Activated CD8-positive, alpha-beta T cell treated with anti-CD3 and anti-CD28 coated beads for 36 hours (primary cell): ENCODE data around the gene CXCL16. TPM values are rescaled to one million over a fixed set of nuclear protein-coding genes. Genes with fewer than 3 reads are reported as not detected.
"Not testable (repeated sequence)": the region's sequence is repeated elsewhere in the genome, so short reads cannot be mapped to it uniquely, and the experiment has no call there.

ENCODE experiments used
- ATAC-seq: fragments of 200-7000 bp; cut with Tn5 transposase; one replicate; pipeline ENCODE4 v1.10.0; 2021; ENCODE audit warnings: mild to moderate bottlenecking, moderate library complexity
- CTCF ChIA-PET: fragments of 350-600 bp; sonication (Branson Sonifier 250); formaldehyde crosslinking; loops from one replicate; lab custom pipeline; 2021; ENCODE audit warnings: antibody characterized with exemption; lab: Charles Lee
- POLR2A ChIA-PET: fragments of 350-600 bp; sonication (Branson Sonifier 250); formaldehyde crosslinking; loops from one replicate; lab custom pipeline; 2021; ENCODE audit warnings: antibody characterized with exemption; lab: Charles Lee
- DNase-seq: peaks from one replicate; pipeline ENCODE4 v3.0.0-alpha.2; 2020
- H3K27ac Mint-ChIP-seq: one replicate; pipeline ENCODE4 v1.8.0; 2021; ENCODE audit warnings: mild to moderate bottlenecking, mixed read lengths
- H3K27me3 Mint-ChIP-seq: one replicate; pipeline ENCODE4 v1.8.0; 2021; ENCODE audit warnings: mixed read lengths
- H3K36me3 Mint-ChIP-seq: one replicate; pipeline ENCODE4 v1.8.0; 2021; ENCODE audit warnings: low read depth, mixed read lengths
- H3K4me1 Mint-ChIP-seq: one replicate; pipeline ENCODE4 v1.8.0; 2021; ENCODE audit warnings: low read depth, mixed read lengths
- H3K4me3 Mint-ChIP-seq: one replicate; pipeline ENCODE4 v1.8.0; 2021; ENCODE audit warnings: mild to moderate bottlenecking, moderate library complexity, mixed read lengths
- H3K9me3 Mint-ChIP-seq: one replicate; pipeline ENCODE4 v1.8.0; 2021; ENCODE audit warnings: mixed read lengths
- intact Hi-C: fragments of 100-400 bp; cut with micrococcal nuclease; formaldehyde crosslinking; loops from one replicate; pipeline ENCODE4 v1.10.0; 2022
- total RNA-seq, 2 experiments: library from RNA; stranded (reverse); gene quantifications; one replicate each; pipeline ENCODE4 v1.2.3, GENCODE V29; 2021
- TF ChIP-seq, protein P1 (sequence below): fragments of 200-600 bp; IDR thresholded peaks from one replicate; pipeline ENCODE4 v1.8.0; 2022; ENCODE audit warnings: antibody characterized with exemption, mild to moderate bottlenecking

CXCL16 gene
- total RNA-seq, 2 experiments from 2014 or later, result 2.0 to 2.5 TPM

- Mint-ChIP-seq H3K4me1 (peaks cover 40% of the 10 kb centered on the region), H3K27me3 (no peaks in the 10 kb centered on the region), H3K36me3 (peaks cover 43% of the 10 kb centered on the region), H3K4me3 (peak overlapping the region; percentile 40), H3K27ac (peak overlapping the region; percentile 86), H3K9me3 (no peaks in the 10 kb centered on the region)
- TF ChIP-seq, protein P1, sequence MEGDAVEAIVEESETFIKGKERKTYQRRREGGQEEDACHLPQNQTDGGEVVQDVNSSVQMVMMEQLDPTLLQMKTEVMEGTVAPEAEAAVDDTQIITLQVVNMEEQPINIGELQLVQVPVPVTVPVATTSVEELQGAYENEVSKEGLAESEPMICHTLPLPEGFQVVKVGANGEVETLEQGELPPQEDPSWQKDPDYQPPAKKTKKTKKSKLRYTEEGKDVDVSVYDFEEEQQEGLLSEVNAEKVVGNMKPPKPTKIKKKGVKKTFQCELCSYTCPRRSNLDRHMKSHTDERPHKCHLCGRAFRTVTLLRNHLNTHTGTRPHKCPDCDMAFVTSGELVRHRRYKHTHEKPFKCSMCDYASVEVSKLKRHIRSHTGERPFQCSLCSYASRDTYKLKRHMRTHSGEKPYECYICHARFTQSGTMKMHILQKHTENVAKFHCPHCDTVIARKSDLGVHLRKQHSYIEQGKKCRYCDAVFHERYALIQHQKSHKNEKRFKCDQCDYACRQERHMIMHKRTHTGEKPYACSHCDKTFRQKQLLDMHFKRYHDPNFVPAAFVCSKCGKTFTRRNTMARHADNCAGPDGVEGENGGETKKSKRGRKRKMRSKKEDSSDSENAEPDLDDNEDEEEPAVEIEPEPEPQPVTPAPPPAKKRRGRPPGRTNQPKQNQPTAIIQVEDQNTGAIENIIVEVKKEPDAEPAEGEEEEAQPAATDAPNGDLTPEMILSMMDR, result no peak
- ChIA-PET CTCF (interaction anchor here (1.1 to 1.5 kb wide), 2 partner anchors 131 to 186 kb away, joined by 3 read pairs; no protein-coding TSS in a partner anchor), POLR2A (interaction anchor here (1.2 kb wide), 1 partner anchor 14 kb away, joined by 3 read pairs; no protein-coding TSS in a partner anchor)
- intact Hi-C loops, result no loop called here
- peak; percentile 87 for ATAC-seq
- peak; percentile 34 for DNase-seq
Measured at GRCh38 chr17:4696437-4696805, 43.3 kb downstream of the CXCL16 start.

GRCh38 chr17:4693416-4693815 is 46.3 kb downstream of the CXCL16 start:
- Mint-ChIP-seq H3K27me3 (no peaks in the 10 kb centered on the region), H3K9me3 (no peaks in the 10 kb centered on the region), H3K4me1 (peaks cover 53% of the 10 kb centered on the region), H3K36me3 (peaks cover 62% of the 10 kb centered on the region), H3K4me3 (no peak overlapping the region), H3K27ac (no peak overlapping the region)
- no peak for DNase-seq
- TF ChIP-seq, protein P1, result no peak
- intact Hi-C loops, result no loop called here
- CTCF ChIA-PET, result no interaction called here
- no peak for ATAC-seq
- POLR2A ChIA-PET, result interaction anchor here (0.5 kb wide), 1 partner anchor 10 kb away, joined by 3 read pairs; no protein-coding TSS in a partner anchor

- TF ChIP-seq, protein P1, result no peak
- peaks cover 44% of the 10 kb centered on the region for H3K4me1 Mint-ChIP-seq
- peaks cover 66% of the 10 kb centered on the region for H3K36me3 Mint-ChIP-seq
- POLR2A ChIA-PET, result interaction anchor here (0.6 to 2.9 kb wide), 4 partner anchors 9 to 134 kb away, joined by 3 to 12 read pairs (median 7); partner anchors contain the start of gene PELP1
- no peak for DNase-seq
- H3K4me3 Mint-ChIP-seq, result no peak overlapping the region
- H3K9me3 Mint-ChIP-seq, result no peaks in the 10 kb centered on the region
- CTCF ChIA-PET, result no interaction called here
- H3K27me3 Mint-ChIP-seq, result no peaks in the 10 kb centered on the region
- intact Hi-C loops, result no loop called here
- H3K27ac Mint-ChIP-seq, result no peak overlapping the region
- no peak for ATAC-seq
Measured at GRCh38 chr17:4691686-4692085, 48.0 kb downstream of the CXCL16 start.

- H3K27ac Mint-ChIP-seq, result no peak overlapping the region
- no peak for DNase-seq
- TF ChIP-seq, protein P1, result no peak
- H3K36me3 Mint-ChIP-seq, result peaks cover 63% of the 10 kb centered on the region
- H3K9me3 Mint-ChIP-seq, result no peaks in the 10 kb centered on the region
- H3K4me3 Mint-ChIP-seq, result no peak overlapping the region
- intact Hi-C loops, result no loop called here
- peaks cover 39% of the 10 kb centered on the region for H3K4me1 Mint-ChIP-seq
- peak; percentile 45 for ATAC-seq
- H3K27me3 Mint-ChIP-seq, result no peaks in the 10 kb centered on the region
- POLR2A ChIA-PET, result interaction anchor here (1.8 to 2.9 kb wide), 2 partner anchors 10 to 13 kb away, joined by 11 to 12 read pairs; partner anchors contain the start of gene PELP1
- CTCF ChIA-PET, result interaction anchor here (0.7 to 1.1 kb wide), 2 partner anchors 8 to 11 kb away, joined by 3 read pairs; no protein-coding TSS in a partner anchor
Measured at GRCh38 chr17:4690745-4691144, 49.0 kb downstream of the CXCL16 start.

- H3K27me3 Mint-ChIP-seq, DNase-seq, ATAC-seq, H3K4me3 Mint-ChIP-seq, H3K9me3 Mint-ChIP-seq, H3K27ac Mint-ChIP-seq, intact Hi-C loops: not testable (repeated sequence)
- ChIA-PET POLR2A (interaction anchor here (1.8 to 2.9 kb wide), 2 partner anchors 11 to 13 kb away, joined by 11 to 12 read pairs; partner anchors contain the start of gene PELP1), CTCF (interaction anchor here (1.1 kb wide), 1 partner anchor 12 kb away, joined by 3 read pairs; no protein-coding TSS in a partner anchor)
- Mint-ChIP-seq H3K4me1 (peaks cover 36% of the 10 kb centered on the region), H3K36me3 (peaks cover 65% of the 10 kb centered on the region)
Measured at GRCh38 chr17:4689872-4690271, 49.9 kb downstream of the CXCL16 start.

- POLR2A ChIA-PET, H3K27ac Mint-ChIP-seq, H3K9me3 Mint-ChIP-seq, ATAC-seq, DNase-seq, H3K4me3 Mint-ChIP-seq, intact Hi-C loops, CTCF ChIA-PET, H3K27me3 Mint-ChIP-seq: not testable (repeated sequence)
- peaks cover 60% of the 10 kb centered on the region for H3K36me3 Mint-ChIP-seq
- H3K4me1 Mint-ChIP-seq, result peaks cover 15% of the 10 kb centered on the region
Measured at GRCh38 chr17:4683739-4684138, 56.0 kb downstream of the CXCL16 start.
